ENCODE measurements around the gene UGT1A10. TPM values are rescaled to one million over a fixed set of nuclear protein-coding genes. Genes with fewer than 3 reads are reported as not detected.

The UGT1A10 gene
- total and polyA plus RNA-seq, 2 donors (not counting 1 experiment from before 2014, with no cell fraction given): not detected

GRCh38 chr2:233778030-233778429 is 141.8 kb downstream of the UGT1A10 start, which contains the start of gene MROH2A:
Gene MROH2A (plus strand): TSS chr2:233778330. CDS start chr2:233779359, 1,029 bp downstream.
- peaks cover 0 to 12% (median 1%) of the 10 kb centered on the region in 4 experiments for H3K27me3 ChIP-seq (replicated peaks in 1 of 4; ENCODE audit: control extremely low read depth in 1 of 4, control insufficient read depth in 3 of 4, insufficient read depth in 4 of 4, low read length in 3 of 4)
- TF ChIP-seq CTCF (IDR thresholded peaks at IDR 0.05): no peak
- TF ChIP-seq EZH2 (IDR thresholded peaks at IDR 0.05; ENCODE audit: borderline replicate concordance, insufficient read depth, low read depth, low read length, poor library complexity, severe bottlenecking): no peak
- intact Hi-C loops (cut with micrococcal nuclease): no loop called here
- H2AFZ ChIP-seq (ENCODE audit: insufficient read depth, low read depth, low read length, poor library complexity, severe bottlenecking): no peak within 1 kb of the TSS
- Mint-ChIP-seq H3K4me1 (no peaks in the 10 kb centered on the region), H3K27me3 (peaks cover 24% of the 10 kb centered on the region), H3K4me3 (no peak within 1 kb of the TSS), H3K27ac (no peak within 1 kb of the TSS), H3K9me3 (ENCODE audit: insufficient read depth) (peaks cover 7% of the 10 kb centered on the region)
- H3K27ac ChIP-seq (ENCODE audit: low read length in 2 of 2): no peak within 1 kb of the TSS
- no peaks in the 10 kb centered on the region for H3K79me2 ChIP-seq (ENCODE audit: control insufficient read depth, insufficient read depth, low read length)
- no CpG with 5 or more reads among the region's 2 CpGs for WGBS (ENCODE audit: insufficient coverage)
- no peaks in the 10 kb centered on the region for H4K20me1 ChIP-seq (ENCODE audit: control insufficient read depth, insufficient read depth, low read length, poor library complexity, severe bottlenecking)
- no peak within 1 kb of the TSS for H3K9ac ChIP-seq (ENCODE audit: low read length)
- H3K4me1 ChIP-seq (ENCODE audit: control insufficient read depth in 2 of 2, insufficient read depth in 2 of 2, low read length in 2 of 2): no peaks in the 10 kb centered on the region
- ChIA-PET CTCF (no interaction called here), POLR2A (no interaction called here)
- no peak for ATAC-seq (ENCODE audit: low read depth)
- H3K36me3 ChIP-seq (replicated peaks in 1 of 2; ENCODE audit: control extremely low read depth in 1 of 2, control insufficient read depth in 1 of 2, extremely low read depth in 1 of 2, insufficient read depth in 2 of 2, low read length in 1 of 2): no peaks in the 10 kb centered on the region
- DNase-seq: no peak
- H3K4me2 ChIP-seq (replicated peaks; ENCODE audit: low read depth, low read length, poor library complexity, severe bottlenecking): no peak within 1 kb of the TSS
- peaks cover 2 to 24% (median 8%) of the 10 kb centered on the region in 3 donors for H3K9me3 ChIP-seq (ENCODE audit: control extremely low read depth in 1 of 3, control insufficient read depth in 2 of 3, insufficient read depth in 1 of 3, low read length in 2 of 3)
- H3K4me3 ChIP-seq (ENCODE audit: control extremely low read depth in 1 of 5, extremely low read depth in 1 of 5, insufficient read depth in 1 of 5, low read depth in 2 of 5, low read length in 4 of 5): no peak within 1 kb of the TSS

DNA sequence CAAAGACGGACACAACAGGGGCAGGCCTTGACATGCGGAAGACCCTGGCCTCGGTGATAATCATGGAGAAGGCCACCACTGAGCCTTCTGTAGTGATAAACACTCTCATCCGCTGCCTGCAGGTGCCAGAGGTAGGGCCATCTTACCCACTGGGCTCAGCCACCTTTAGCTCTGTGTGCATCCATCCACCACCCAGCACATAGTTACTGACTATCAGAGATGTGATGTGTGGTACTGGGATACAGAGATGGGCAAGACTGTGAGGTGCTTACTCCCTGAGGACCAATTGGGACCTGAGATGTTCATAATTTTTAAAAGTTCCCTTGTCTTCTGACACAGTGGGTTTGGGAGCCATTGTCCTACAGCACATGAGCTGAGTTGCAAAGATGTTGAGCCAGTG is 143.5 kb downstream of the UGT1A10 start:
- H3K4me1 ChIP-seq (ENCODE audit: control insufficient read depth in 2 of 2, insufficient read depth in 2 of 2, low read length in 2 of 2): no peaks in the 10 kb centered on the region
- DNase-seq (no peak), ATAC-seq (ENCODE audit: low read depth) (no peak)
- H3K4me1 Mint-ChIP-seq: no peaks in the 10 kb centered on the region
- H3K4me2 ChIP-seq (replicated peaks; ENCODE audit: low read depth, low read length, poor library complexity, severe bottlenecking): no peak overlapping the region
- no peak overlapping the region for H2AFZ ChIP-seq (ENCODE audit: insufficient read depth, low read depth, low read length, poor library complexity, severe bottlenecking)
- TF ChIP-seq CTCF (IDR thresholded peaks at IDR 0.05) (no peak), EZH2 (IDR thresholded peaks at IDR 0.05; ENCODE audit: borderline replicate concordance, insufficient read depth, low read depth, low read length, poor library complexity, severe bottlenecking) (no peak)
- peaks cover 25% of the 10 kb centered on the region for H3K27me3 Mint-ChIP-seq
- POLR2A ChIA-PET: no interaction called here
- CTCF ChIA-PET: no interaction called here
- H3K27ac Mint-ChIP-seq: no peak overlapping the region
- H3K27ac ChIP-seq (ENCODE audit: low read length in 2 of 2): no peak overlapping the region
- no peaks in the 10 kb centered on the region for H3K79me2 ChIP-seq (ENCODE audit: control insufficient read depth, insufficient read depth, low read length)
- no peak overlapping the region for H3K9ac ChIP-seq (ENCODE audit: low read length)
- H3K4me3 Mint-ChIP-seq: no peak overlapping the region
- peaks cover 7% of the 10 kb centered on the region for H3K9me3 Mint-ChIP-seq (ENCODE audit: insufficient read depth)
- intact Hi-C loops (cut with micrococcal nuclease): no loop called here
- no peaks in the 10 kb centered on the region for H3K36me3 ChIP-seq (replicated peaks in 1 of 2; ENCODE audit: control extremely low read depth in 1 of 2, control insufficient read depth in 1 of 2, extremely low read depth in 1 of 2, insufficient read depth in 2 of 2, low read length in 1 of 2)
- H3K4me3 ChIP-seq (ENCODE audit: control extremely low read depth in 1 of 5, extremely low read depth in 1 of 5, insufficient read depth in 1 of 5, low read depth in 2 of 5, low read length in 4 of 5): no peak overlapping the region
- 91% methylated on average over 3 of the region's 4 CpGs for WGBS (ENCODE audit: insufficient coverage)
- no peaks in the 10 kb centered on the region for H4K20me1 ChIP-seq (ENCODE audit: control insufficient read depth, insufficient read depth, low read length, poor library complexity, severe bottlenecking)
- H3K9me3 ChIP-seq (ENCODE audit: control extremely low read depth in 1 of 3, control insufficient read depth in 2 of 3, insufficient read depth in 1 of 3, low read length in 2 of 3): peaks cover 2 to 24% (median 8%) of the 10 kb centered on the region in 3 donors
- peaks cover 0 to 10% (median 1%) of the 10 kb centered on the region in 4 experiments for H3K27me3 ChIP-seq (replicated peaks in 1 of 4; ENCODE audit: control extremely low read depth in 1 of 4, control insufficient read depth in 3 of 4, insufficient read depth in 4 of 4, low read length in 3 of 4)
